Common myeloid progenitor, CD34-positive (primary cell): ENCODE results near the gene FUT7.

Experiments
- CTCF ChIA-PET: fragments of 350-600 bp; sonication (Branson Sonifier 250); formaldehyde crosslinking; loops from one replicate; lab custom pipeline; 2021; ENCODE audit warnings: antibody characterized with exemption; lab: Charles Lee
- POLR2A ChIA-PET: fragments of 350-600 bp; sonication (Branson Sonifier 250); formaldehyde crosslinking; loops from one replicate; lab custom pipeline; 2021; ENCODE audit warnings: antibody characterized with exemption; lab: Charles Lee
- DNase-seq, 3 donors: peaks; one replicate each; pipeline versions ENCODE4 v3.0.0 to v3.0.0-alpha.2; 2013
- H3K27ac ChIP-seq, 2 experiments: 1 replicate in 1 of 2; 2 replicates in 1 of 2; pipeline ENCODE4 v1.7.0; 2013; ENCODE audit warnings: inconsistent platforms in 2 of 2, low read length in 2 of 2, mild to moderate bottlenecking in 2 of 2, low read depth in 1 of 2, moderate library complexity in 1 of 2; ENCODE audit not compliant: severe bottlenecking in 2 of 2, insufficient read depth in 1 of 2, poor library complexity in 1 of 2
- H3K27me3 ChIP-seq, 5 experiments: replicated peaks in 2 of 5; 1 replicate in 3 of 5; 2 replicates in 2 of 5; pipeline versions ENCODE4 v1.6.1 to v1.7.0; 2013; ENCODE audit warnings: low read length in 4 of 5, mild to moderate bottlenecking in 2 of 5, moderate library complexity in 2 of 5, inconsistent platforms in 1 of 5; ENCODE audit not compliant: insufficient read depth in 5 of 5, control insufficient read depth in 4 of 5
- H3K36me3 ChIP-seq, 4 experiments: 1 replicate in 2 of 4; 2 replicates in 2 of 4; pipeline versions ENCODE4 v1.6.1 to v1.7.0; 2013; ENCODE audit warnings: low read length in 3 of 4, control low read depth in 1 of 4, mild to moderate bottlenecking in 1 of 4; ENCODE audit not compliant: control insufficient read depth in 4 of 4, insufficient read depth in 4 of 4
- H3K4me1 ChIP-seq, 4 experiments: 1 replicate in 3 of 4; 2 replicates in 1 of 4; pipeline versions ENCODE4 v1.6.1 to v1.7.1; 2013; ENCODE audit warnings: low read length in 3 of 4, mild to moderate bottlenecking in 3 of 4, control low read depth in 1 of 4, inconsistent platforms in 1 of 4, moderate library complexity in 1 of 4; ENCODE audit not compliant: control insufficient read depth in 4 of 4, insufficient read depth in 4 of 4; ENCODE audit errors: control extremely low read depth in 1 of 4
- H3K4me3 ChIP-seq, 7 experiments: 1 replicate in 4 of 7; 2 replicates in 3 of 7; pipeline versions ENCODE4 v1.5.1 to v1.7.0; 2013; ENCODE audit warnings: mild to moderate bottlenecking in 7 of 7, low read length in 6 of 7, moderate library complexity in 6 of 7, inconsistent platforms in 2 of 7, low read depth in 2 of 7, control low read depth in 1 of 7; ENCODE audit not compliant: insufficient read depth in 4 of 7, control insufficient read depth in 1 of 7; ENCODE audit errors: extremely low read depth in 1 of 7
- H3K9me3 ChIP-seq, 5 experiments: 1 replicate in 4 of 5; 2 replicates in 1 of 5; pipeline versions ENCODE4 v1.6.1 to v1.7.1; 2013; ENCODE audit warnings: low read length in 4 of 5, mild to moderate bottlenecking in 2 of 5, inconsistent platforms in 1 of 5, low read depth in 1 of 5, moderate library complexity in 1 of 5; ENCODE audit not compliant: control insufficient read depth in 4 of 5, insufficient read depth in 2 of 5; ENCODE audit errors: control extremely low read depth in 1 of 5
- WGBS: methylation state at CpG from one replicate; pipeline ENCODE4 v1.1.5; 2013; ENCODE audit not compliant: insufficient coverage; 5-methylcytosine and 5-hydroxymethylcytosine counted together

FUT7 gene

DNA sequence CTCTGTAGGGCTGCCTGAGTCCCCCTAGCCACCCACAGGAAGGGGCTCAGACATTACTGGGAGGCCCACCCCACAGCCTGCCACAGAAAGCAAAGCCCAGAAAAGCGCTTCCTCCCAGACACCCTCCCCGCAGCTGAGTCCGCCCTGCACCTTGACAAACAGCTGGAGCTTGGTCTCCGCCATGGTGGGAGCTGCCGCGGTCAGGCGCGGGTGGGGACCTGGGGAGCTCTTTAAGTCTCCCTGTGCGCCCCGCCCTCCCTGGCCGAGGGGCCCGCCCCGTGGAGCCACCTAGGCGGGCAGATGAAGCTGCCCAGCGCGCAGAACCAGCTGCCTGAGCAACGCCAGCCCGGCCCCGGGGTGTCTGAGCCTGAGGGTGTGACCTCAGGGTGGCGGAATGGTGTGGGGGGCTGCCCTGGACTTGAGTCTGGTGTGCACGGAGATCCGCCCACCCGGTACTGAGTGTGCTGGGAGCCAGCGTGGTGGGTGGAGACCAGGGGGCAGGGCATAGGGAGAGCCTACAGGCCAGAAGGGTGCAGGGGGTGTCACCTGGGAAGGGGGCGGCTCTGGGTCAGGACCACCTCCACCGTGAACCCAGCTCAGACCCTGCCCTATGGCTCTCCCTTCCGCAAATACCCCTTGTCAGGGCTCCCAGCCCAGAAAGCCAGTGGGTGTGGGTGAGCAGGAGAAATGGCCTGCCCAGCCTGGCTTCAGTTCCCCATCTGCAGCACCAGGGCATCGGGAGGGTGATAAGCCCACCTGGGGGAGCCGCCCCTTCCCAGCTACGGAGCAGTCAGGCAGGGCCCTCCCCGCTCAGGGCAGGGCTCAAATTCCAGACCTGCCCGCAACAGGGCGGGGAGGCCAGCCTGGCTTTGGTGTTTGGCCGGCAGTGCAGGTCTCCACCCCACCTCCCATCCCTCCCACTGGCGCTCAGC is 35.3 kb downstream of the FUT7 start, which contains the start of gene CLIC3:
Gene CLIC3, minus strand, starts transcription at position 208 of the 932 bp plus-strand sequence. Its CDS starts 25 bp downstream, at position 183.
- Histone ChIP-seq H3K9me3 (no peaks in the 10 kb centered on the region), H3K36me3 (peaks cover 0 to 15% (median 4%) of the 10 kb centered on the region in 4 experiments), H3K27ac (no peak within 1 kb of the TSS), H3K27me3 (peaks cover 0 to 34% (median 0%) of the 10 kb centered on the region in 5 experiments), H3K4me3 (peak within 1 kb of the TSS in 5 of 7 experiments; percentile 15 to 63 (median 28)), H3K4me1 (peaks cover 0 to 63% (median 60%) of the 10 kb centered on the region in 4 experiments)
- POLR2A ChIA-PET, result interaction anchor here (1.1 kb wide), 1 partner anchor 10 kb away, joined by 3 read pairs; no protein-coding TSS in a partner anchor
- CTCF ChIA-PET, result interaction anchor here (0.6 to 4.5 kb wide), 13 partner anchors 10 to 221 kb away, joined by 3 to 18 read pairs (median 3); partner anchors contain the start of gene ABCA2
- peak in 2 of 3 donors; percentile 64 to 75 for DNase-seq
- WGBS, result 3% methylated on average over 19 of the region's 35 CpGs

DNA sequence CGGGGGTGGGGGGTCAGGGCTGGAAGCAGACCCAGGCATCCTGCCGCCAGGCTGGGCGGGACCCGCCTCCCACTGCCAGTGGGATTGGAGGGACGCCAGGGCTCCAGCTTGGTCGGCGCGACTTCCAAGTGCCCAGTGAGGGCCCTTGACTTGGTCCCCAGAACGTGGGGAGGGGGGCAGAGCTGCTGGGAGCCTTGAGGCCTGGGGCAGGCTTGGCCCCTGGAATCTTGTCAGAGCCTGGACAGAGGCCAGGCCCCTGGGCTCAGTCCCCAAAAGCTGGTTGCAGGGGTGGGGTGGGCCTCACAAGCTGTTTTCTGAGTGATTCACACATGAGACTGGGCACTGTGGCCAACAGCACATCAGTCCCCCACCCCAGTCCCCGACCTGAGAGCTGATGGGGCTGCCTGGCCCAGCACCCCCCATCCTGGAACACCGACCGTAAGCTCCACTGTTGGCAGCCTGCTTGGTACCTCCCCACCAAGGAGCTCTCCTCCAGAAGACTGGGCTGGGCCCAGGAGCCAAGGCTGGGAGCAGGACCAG is 36.0 kb downstream of the FUT7 start:
- no peaks in the 10 kb centered on the region for H3K9me3 ChIP-seq
- ChIA-PET POLR2A (interaction anchor here (1.1 kb wide), 1 partner anchor 11 kb away, joined by 3 read pairs; no protein-coding TSS in a partner anchor), CTCF (interaction anchor here (0.6 to 4.5 kb wide), 11 partner anchors 9 to 173 kb away, joined by 3 to 18 read pairs (median 3); partner anchors contain the start of gene ABCA2)
- H3K36me3 ChIP-seq, result peaks cover 0 to 15% (median 4%) of the 10 kb centered on the region in 4 experiments
- WGBS, result 28% methylated on average over 4 of the region's 12 CpGs
- no peak overlapping the region for H3K27ac ChIP-seq
- no peak for DNase-seq
- peaks cover 0 to 63% (median 59%) of the 10 kb centered on the region in 4 experiments for H3K4me1 ChIP-seq
- peaks cover 0 to 34% (median 3%) of the 10 kb centered on the region in 5 experiments for H3K27me3 ChIP-seq
- H3K4me3 ChIP-seq, result peak overlapping the region in 2 of 7 experiments; percentile 36 to 63

GRCh38 chr9:136995362-136995761 is 36.5 kb downstream of the FUT7 start:
- 51% methylated on average over 19 of the region's 30 CpGs for WGBS
- peaks cover 0 to 15% (median 4%) of the 10 kb centered on the region in 4 experiments for H3K36me3 ChIP-seq
- POLR2A ChIA-PET, result no interaction called here
- H3K27ac ChIP-seq, result no peak overlapping the region
- DNase-seq, result no peak
- H3K4me3 ChIP-seq, result no peak overlapping the region
- H3K27me3 ChIP-seq, result peaks cover 0 to 34% (median 3%) of the 10 kb centered on the region in 5 experiments
- H3K9me3 ChIP-seq, result no peaks in the 10 kb centered on the region
- CTCF ChIA-PET, result interaction anchor here (1.0 to 4.5 kb wide), 8 partner anchors 20 to 48 kb away, joined by 3 to 18 read pairs (median 8); partner anchors contain the start of gene ABCA2
- H3K4me1 ChIP-seq, result peaks cover 0 to 59% (median 55%) of the 10 kb centered on the region in 4 experiments

GRCh38 chr9:136994888-136995230 is 37.0 kb downstream of the FUT7 start:
- ChIA-PET CTCF (interaction anchor here (1.0 to 4.5 kb wide), 5 partner anchors 31 to 48 kb away, joined by 3 to 18 read pairs (median 10); no protein-coding TSS in a partner anchor), POLR2A (no interaction called here)
- Histone ChIP-seq H3K4me3 (no peak overlapping the region), H3K36me3 (peaks cover 0 to 15% (median 4%) of the 10 kb centered on the region in 4 experiments), H3K4me1 (peaks cover 0 to 54% (median 50%) of the 10 kb centered on the region in 4 experiments), H3K27me3 (peaks cover 0 to 39% (median 3%) of the 10 kb centered on the region in 5 experiments), H3K9me3 (no peaks in the 10 kb centered on the region), H3K27ac (no peak overlapping the region)
- peak in 1 of 3 donors; percentile 48 for DNase-seq
- WGBS, result 36% methylated on average over 36 of the region's 40 CpGs

DNA sequence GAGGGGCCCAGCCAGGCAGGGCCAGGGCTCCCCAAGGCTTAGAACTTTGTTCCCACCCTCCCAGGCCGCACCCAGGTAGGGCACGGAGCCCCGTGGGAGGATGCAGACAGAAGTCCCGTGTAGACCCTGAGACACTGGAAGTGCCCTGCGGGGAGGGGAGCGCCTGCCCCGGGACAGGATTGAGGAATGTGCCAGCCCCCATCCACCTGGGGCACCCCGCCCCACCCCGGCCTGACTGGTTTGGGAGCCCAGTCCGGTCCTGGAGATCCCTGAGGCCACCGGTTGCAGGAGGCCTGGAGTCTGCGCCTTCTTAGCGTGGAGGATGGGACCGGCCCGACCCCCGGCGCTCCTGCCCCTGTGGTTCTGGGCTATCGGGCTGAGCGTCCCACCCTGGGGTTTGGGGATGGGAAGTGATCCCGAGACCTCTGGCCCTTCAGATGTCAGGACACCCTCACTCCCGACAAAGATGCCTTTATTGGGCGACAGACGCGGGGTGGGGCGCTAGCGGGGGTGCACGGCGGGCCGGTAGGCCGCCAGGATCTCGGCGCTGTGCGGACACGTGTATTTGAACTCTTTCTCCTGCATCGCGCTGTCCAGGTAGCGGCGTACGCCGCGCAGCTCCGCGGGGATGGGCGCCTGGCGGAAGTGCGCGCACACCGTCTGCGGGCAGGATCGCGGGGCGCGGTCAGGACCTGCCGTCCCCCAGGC is 37.6 kb downstream of the FUT7 start:
- Histone ChIP-seq H3K9me3 (no peaks in the 10 kb centered on the region), H3K27ac (no peak overlapping the region), H3K4me3 (no peak overlapping the region), H3K27me3 (peaks cover 0 to 42% (median 3%) of the 10 kb centered on the region in 5 experiments), H3K4me1 (peaks cover 0 to 51% (median 48%) of the 10 kb centered on the region in 4 experiments), H3K36me3 (peaks cover 0 to 15% (median 4%) of the 10 kb centered on the region in 4 experiments)
- ChIA-PET POLR2A (no interaction called here), CTCF (interaction anchor here (1.0 to 4.5 kb wide), 7 partner anchors 8 to 243 kb away, joined by 4 to 18 read pairs (median 4); no protein-coding TSS in a partner anchor)
- DNase-seq, result no peak
- 82% methylated on average over 54 of the region's 54 CpGs for WGBS

GRCh38 chr9:136992819-136993369 is 39.0 kb downstream of the FUT7 start:
- Histone ChIP-seq H3K27ac (peak overlapping the region in 1 of 2 experiments; percentile 64), H3K9me3 (no peaks in the 10 kb centered on the region), H3K36me3 (peaks cover 0 to 15% (median 4%) of the 10 kb centered on the region in 4 experiments), H3K27me3 (peaks cover 0 to 43% (median 7%) of the 10 kb centered on the region in 5 experiments), H3K4me3 (peak overlapping the region; percentile 42 to 79 (median 71)), H3K4me1 (peaks cover 0 to 48% (median 43%) of the 10 kb centered on the region in 4 experiments)
- CTCF ChIA-PET, result interaction anchor here (1.0 to 3.2 kb wide), 8 partner anchors 9 to 42 kb away, joined by 3 to 13 read pairs (median 4); partner anchors contain the start of genes ABCA2 and LCNL1
- POLR2A ChIA-PET, result interaction anchor here (0.6 to 1.7 kb wide), 3 partner anchors 14 to 171 kb away, joined by 3 to 5 read pairs (median 3); partner anchors contain the start of gene PTGDS
- DNase-seq, result no peak
- WGBS, result 57% methylated on average over 15 of the region's 18 CpGs
